KMS-11 (cell line): ENCODE data around the gene CLEC3B.

Experiments
- H2AFZ ChIP-seq: fragments of 200-600 bp; sonication (generic); 2 replicates; pipeline ENCODE4 v1.6.1; 2016; ENCODE audit warnings: antibody characterized with exemption, mixed run types, low read depth
- H3K27ac ChIP-seq: fragments of 200-600 bp; sonication (generic); 2 replicates; pipeline ENCODE4 v1.6.1; 2016; ENCODE audit warnings: mild to moderate bottlenecking, mixed run types
- H3K27me3 ChIP-seq: fragments of 200-600 bp; sonication (generic); 2 replicates; pipeline ENCODE4 v1.6.1; 2017; ENCODE audit warnings: mild to moderate bottlenecking, low read depth, mixed run types, moderate library complexity; ENCODE audit not compliant: insufficient read depth
- H3K36me3 ChIP-seq: fragments of 200-600 bp; sonication (generic); 2 replicates; pipeline ENCODE4 v1.6.1; 2017; ENCODE audit warnings: mild to moderate bottlenecking, mixed run types; ENCODE audit not compliant: insufficient read depth
- H3K4me1 ChIP-seq: fragments of 200-600 bp; sonication (generic); 2 replicates; pipeline ENCODE4 v1.6.1; 2016; ENCODE audit warnings: mild to moderate bottlenecking, low read depth, mixed run types; ENCODE audit not compliant: poor library complexity, severe bottlenecking
- H3K4me2 ChIP-seq: fragments of 200-600 bp; sonication (generic); 2 replicates; pipeline ENCODE4 v1.7.0; 2016; ENCODE audit warnings: mild to moderate bottlenecking, mixed run types
- H3K4me3 ChIP-seq: fragments of 200-600 bp; sonication (generic); IDR thresholded peaks from 2 replicates; pipeline ENCODE4 v1.6.1; 2017; ENCODE audit warnings: low read depth, low read length, mixed read lengths; ENCODE audit not compliant: insufficient read depth
- H3K79me2 ChIP-seq: fragments of 200-600 bp; sonication (generic); 2 replicates; pipeline ENCODE4 v1.6.1; 2016; ENCODE audit warnings: low read depth, mixed run types; ENCODE audit not compliant: insufficient read depth
- H3K9ac ChIP-seq: fragments of 200-600 bp; sonication (generic); 2 replicates; pipeline ENCODE4 v1.6.1; 2016; ENCODE audit warnings: mild to moderate bottlenecking, mixed run types
- H4K20me1 ChIP-seq: fragments of 200-600 bp; sonication (generic); 2 replicates; pipeline ENCODE4 v1.6.1; 2016; ENCODE audit warnings: mild to moderate bottlenecking, mixed run types; ENCODE audit not compliant: insufficient read depth
- TF ChIP-seq, protein P1 (sequence below): fragments of 200-600 bp; sonication (generic); conservative IDR thresholded peaks from 2 replicates; pipeline ENCODE4 v1.6.1; 2017; ENCODE audit warnings: low read depth, mild to moderate bottlenecking, antibody characterized with exemption, low read length, moderate library complexity, mixed read lengths

CLEC3B gene

GRCh38 chr3:45081506-45082141 is 55.5 kb downstream of the CLEC3B start:
- no peak overlapping the region for H3K4me3 ChIP-seq
- H4K20me1 ChIP-seq = no peaks in the 10 kb centered on the region
- no peaks in the 10 kb centered on the region for H3K36me3 ChIP-seq
- H3K79me2 ChIP-seq = no peaks in the 10 kb centered on the region
- H2AFZ ChIP-seq = no peak overlapping the region
- TF ChIP-seq, protein P1, sequence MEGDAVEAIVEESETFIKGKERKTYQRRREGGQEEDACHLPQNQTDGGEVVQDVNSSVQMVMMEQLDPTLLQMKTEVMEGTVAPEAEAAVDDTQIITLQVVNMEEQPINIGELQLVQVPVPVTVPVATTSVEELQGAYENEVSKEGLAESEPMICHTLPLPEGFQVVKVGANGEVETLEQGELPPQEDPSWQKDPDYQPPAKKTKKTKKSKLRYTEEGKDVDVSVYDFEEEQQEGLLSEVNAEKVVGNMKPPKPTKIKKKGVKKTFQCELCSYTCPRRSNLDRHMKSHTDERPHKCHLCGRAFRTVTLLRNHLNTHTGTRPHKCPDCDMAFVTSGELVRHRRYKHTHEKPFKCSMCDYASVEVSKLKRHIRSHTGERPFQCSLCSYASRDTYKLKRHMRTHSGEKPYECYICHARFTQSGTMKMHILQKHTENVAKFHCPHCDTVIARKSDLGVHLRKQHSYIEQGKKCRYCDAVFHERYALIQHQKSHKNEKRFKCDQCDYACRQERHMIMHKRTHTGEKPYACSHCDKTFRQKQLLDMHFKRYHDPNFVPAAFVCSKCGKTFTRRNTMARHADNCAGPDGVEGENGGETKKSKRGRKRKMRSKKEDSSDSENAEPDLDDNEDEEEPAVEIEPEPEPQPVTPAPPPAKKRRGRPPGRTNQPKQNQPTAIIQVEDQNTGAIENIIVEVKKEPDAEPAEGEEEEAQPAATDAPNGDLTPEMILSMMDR = no peak
- H3K4me1 ChIP-seq = no peaks in the 10 kb centered on the region
- no peak overlapping the region for H3K9ac ChIP-seq
- H3K27ac ChIP-seq = no peak overlapping the region
- H3K4me2 ChIP-seq = no peak overlapping the region
- no peaks in the 10 kb centered on the region for H3K27me3 ChIP-seq

DNA sequence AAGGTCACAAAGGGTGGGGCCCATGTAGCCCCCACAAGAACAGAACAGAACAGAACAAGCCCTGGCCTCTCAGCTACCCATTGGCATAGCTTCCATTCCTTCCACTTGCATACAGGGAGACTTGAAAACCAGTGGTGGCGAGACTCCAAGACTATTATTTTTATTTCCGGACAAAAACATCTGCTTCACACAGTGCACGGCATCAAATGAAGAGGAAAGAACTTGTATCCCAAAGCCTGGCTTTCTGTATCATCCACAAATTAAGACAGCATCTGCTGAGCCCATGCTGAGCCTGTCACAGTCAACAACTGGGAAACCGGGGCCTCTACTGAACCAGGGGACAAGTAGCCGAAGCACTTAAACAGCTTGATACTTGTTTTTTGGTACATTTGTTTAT is 56.0 kb downstream of the CLEC3B start:
- Histone ChIP-seq H3K36me3 (no peaks in the 10 kb centered on the region), H3K4me1 (no peaks in the 10 kb centered on the region), H3K79me2 (no peaks in the 10 kb centered on the region), H3K27ac (no peak overlapping the region), H4K20me1 (no peaks in the 10 kb centered on the region), H3K27me3 (no peaks in the 10 kb centered on the region), H3K9ac (no peak overlapping the region), H2AFZ (no peak overlapping the region), H3K4me2 (no peak overlapping the region), H3K4me3 (no peak overlapping the region)
- TF ChIP-seq, protein P1 = no peak

DNA sequence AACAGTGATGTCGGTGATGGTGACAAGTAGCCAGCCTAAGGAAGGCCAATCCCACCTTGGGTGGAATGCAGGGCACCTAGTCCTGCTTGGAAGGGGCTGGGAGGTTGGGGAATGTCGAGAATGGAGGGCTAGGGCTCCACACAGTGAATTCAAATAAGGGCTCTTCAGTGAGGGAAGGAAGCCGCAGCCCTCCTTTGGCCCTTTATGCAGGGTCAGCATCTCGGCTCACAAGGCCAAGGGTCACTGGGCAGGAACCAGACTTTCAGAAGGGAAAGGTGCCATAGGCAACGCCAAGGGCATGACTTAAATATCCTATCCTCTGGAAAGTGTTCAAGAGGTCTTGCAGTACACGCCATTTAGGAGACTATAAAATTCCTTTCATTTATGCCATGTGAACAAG is 56.9 kb downstream of the CLEC3B start:
- no peak overlapping the region for H3K4me3 ChIP-seq
- H3K79me2 ChIP-seq = no peaks in the 10 kb centered on the region
- no peak overlapping the region for H2AFZ ChIP-seq
- no peaks in the 10 kb centered on the region for H3K4me1 ChIP-seq
- H4K20me1 ChIP-seq = no peaks in the 10 kb centered on the region
- no peak overlapping the region for H3K4me2 ChIP-seq
- H3K27ac ChIP-seq = no peak overlapping the region
- TF ChIP-seq, protein P1 = no peak
- no peaks in the 10 kb centered on the region for H3K36me3 ChIP-seq
- H3K27me3 ChIP-seq = no peaks in the 10 kb centered on the region
- no peak overlapping the region for H3K9ac ChIP-seq

GRCh38 chr3:45084361-45084760 is 58.3 kb downstream of the CLEC3B start:
- no peaks in the 10 kb centered on the region for H3K36me3 ChIP-seq
- H4K20me1 ChIP-seq = no peaks in the 10 kb centered on the region
- H3K27me3 ChIP-seq = no peaks in the 10 kb centered on the region
- H3K4me3 ChIP-seq = no peak overlapping the region
- no peaks in the 10 kb centered on the region for H3K79me2 ChIP-seq
- H2AFZ ChIP-seq = no peak overlapping the region
- no peak overlapping the region for H3K4me2 ChIP-seq
- no peaks in the 10 kb centered on the region for H3K4me1 ChIP-seq
- TF ChIP-seq, protein P1 = no peak
- H3K9ac ChIP-seq = no peak overlapping the region
- H3K27ac ChIP-seq = no peak overlapping the region
